ENCODE data around the gene OTOL1.
"Not testable (repeated sequence)": the region's sequence is repeated elsewhere in the genome, so short reads cannot be mapped to it uniquely, and the experiment has no call there.

Gene OTOL1

DNA sequence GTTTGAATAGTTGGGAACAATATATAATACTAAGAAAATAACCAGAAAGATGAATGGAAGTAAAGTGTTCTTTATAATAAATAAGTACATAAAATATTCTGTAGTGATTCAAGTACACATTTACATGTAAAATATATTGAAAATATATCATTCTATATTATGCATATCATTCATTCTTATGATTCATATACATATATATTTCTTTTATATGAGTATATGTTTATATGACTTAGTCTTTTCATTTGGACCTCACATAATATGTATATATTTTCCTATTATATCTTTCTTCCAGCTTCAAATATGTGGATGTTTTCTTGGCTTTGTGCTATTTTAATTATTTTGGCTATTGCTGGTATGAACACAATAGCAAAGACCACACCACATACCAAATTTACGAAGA, at the start of gene OTOL1:
Gene OTOL1, plus strand, starts transcription at position 301 of the 400 bp plus-strand sequence. Its CDS starts 0 bp downstream, at position 301.
- DNase-seq: no peak

DNA sequence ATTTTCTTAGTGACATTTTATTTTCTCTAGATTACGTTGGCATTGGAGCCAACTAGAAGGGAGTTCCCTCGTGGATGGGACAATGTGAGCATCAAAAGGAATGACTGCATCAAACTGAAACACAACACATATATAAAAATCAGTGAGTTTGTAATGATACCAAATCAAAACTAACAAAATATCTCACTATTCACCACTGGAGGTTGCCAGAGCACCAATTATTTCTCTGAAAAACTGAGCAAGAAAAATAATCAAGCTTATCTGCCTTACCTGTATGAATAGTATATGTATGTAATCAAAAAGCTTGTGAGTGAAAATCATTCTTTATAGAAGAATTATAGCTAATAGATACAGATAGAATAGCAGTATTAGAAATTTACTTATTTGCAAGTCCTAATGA, 46.8 kb upstream of the OTOL1 start:
- no peak for DNase-seq

DNA sequence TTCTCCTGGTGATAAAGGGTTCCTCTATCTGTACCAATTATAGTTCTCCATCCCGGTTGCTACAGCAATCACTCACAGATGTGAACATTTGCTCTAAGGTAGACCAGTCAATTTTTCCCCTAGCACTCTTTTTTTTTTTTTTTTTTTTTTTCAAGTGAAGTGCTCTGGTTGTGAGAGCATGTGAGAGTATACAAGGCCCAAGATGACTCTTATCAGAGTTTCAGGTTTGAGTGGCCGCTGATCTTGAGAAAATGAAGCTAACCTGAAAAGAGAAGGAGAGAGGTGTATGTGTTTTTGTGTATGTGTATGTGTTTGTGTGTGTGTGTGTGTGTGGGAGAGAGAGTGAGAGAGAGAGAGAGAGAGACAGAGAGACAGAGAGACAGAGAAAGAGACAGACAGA, 44.4 kb upstream of the OTOL1 start:
- no peak for DNase-seq

DNA sequence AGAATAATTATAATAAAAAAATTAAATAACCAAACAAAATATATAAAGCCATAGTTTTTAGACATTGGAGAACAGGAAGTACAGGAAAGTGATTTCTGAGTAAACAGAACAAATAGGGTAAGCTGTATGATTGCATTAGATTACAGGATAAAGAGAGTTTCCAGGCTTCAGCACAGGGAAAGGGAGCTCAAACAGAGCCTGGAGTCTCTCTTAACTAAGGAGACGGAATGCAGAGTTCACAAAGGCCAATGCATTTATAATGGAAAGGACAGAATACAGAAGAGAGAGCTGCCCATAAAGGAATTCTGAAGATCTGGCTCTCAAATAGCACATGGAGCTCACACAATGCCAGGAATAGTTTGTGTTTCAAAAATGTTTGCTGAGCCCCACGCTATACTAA, 42.0 kb upstream of the OTOL1 start:
- DNase-seq: no peak

DNA sequence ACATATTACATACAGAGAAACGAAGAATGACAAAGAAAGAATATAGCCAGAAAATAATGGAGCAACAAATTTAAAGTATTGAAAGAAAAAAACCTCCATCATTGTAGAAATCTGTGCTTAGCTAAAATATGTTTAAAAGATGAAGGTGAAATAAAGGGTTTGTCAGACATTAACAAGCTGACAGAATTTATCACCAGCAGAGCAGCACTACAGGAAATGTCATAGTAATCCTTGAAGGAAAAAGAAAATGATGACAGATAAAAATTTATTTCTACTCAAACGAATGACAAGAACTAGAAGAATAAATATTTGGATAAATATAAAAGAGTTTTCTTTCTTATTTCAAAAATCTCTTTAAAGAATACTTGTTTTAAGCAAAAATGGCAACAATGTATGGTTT, 40.6 kb upstream of the OTOL1 start:
- DNase-seq: no peak

DNA sequence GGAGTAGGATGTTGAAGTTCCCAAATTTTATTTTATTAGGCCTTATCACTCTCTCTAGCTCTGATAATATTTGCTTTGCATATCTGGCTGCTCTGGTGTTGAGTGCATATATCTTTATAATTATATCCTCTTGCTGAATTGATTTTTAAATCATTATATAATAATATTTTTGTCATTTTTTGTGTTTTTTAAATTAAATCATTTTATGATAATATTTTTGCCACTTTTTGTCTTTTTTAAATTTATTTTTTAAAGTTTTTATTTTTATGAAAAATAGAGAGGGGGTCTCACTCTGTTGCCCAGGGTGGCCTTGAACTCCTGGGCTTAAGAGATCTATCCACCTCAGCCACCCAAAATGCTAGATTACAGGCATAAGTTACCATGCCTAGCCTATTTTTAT, 34.5 kb upstream of the OTOL1 start:
- no peak for DNase-seq

DNA sequence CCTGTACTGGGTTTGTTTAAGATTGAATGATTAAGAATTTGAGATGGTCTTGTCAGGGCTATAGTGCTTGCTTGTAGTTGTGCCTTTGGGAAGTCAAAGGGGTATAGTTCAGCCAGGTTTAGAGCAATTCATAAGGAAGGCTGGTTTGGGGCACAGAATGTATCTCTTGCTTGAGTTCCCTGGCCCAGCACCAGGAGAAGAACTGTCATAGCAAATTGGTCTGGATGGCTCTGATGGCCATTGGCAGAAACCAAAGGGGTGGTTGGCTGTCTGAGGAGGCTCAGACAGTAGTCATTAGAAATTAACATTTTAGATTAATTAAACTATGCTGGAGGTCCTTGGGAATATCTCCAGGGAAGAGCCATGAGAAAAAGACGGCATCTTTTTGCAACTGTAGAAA, 25.4 kb upstream of the OTOL1 start:
- no peak for DNase-seq

DNA sequence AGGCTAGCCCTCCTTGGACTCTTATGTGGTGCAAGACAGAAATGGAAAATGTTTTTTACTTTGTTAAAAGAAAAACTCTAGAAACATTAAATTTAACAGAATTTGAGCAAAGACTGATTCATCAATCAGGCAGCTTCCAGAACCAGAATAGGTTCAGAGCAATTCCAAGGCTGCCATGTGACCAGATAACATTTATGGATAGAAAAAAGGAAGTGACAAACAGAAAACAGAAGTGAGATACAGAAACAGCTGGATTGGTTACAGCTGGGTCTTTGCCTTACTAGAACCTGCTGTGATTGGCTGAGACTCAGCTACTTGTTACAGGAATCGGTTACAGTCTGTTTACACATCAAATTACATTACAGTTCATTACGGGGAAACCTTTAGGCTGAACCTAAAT, 22.5 kb upstream of the OTOL1 start:
- no peak for DNase-seq

DNA sequence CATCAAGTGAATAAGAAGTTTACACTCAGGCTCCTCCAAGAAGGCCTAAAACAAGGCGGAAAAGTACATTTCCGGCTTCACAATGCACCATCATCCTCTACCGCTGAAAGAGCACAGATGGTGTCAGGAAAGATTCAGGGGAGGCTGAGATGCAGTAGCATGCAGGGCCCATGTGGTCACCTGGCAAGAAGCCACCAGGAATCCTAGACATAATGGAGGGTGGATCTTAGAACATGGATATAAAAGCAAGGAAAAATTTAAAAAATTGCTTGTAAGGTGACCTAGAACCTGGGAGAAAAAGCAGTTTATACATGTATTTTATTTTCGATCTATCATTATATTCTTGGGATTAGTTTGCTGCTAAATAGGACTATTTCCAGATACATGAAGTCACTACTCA, 21.9 kb upstream of the OTOL1 start:
- DNase-seq: no peak

DNA sequence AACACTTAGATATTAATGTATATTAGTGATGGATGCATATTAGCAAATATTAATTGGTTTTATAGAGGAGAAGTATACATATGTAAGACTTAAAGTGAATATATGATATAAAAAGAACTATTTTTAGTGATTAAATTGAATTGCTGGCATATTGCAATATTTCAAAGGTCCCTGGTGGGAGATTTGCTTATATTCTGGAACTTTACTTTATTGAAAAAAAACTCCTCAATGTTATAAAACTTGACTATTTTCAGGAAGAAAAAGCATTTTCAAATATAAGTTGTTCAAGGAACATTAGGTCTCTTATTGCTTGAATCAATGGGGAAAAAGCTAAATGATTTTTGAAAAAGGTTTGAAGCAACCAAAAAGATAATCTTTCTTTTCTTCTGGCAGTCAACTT, 21.4 kb upstream of the OTOL1 start:
- DNase-seq: no peak

DNA sequence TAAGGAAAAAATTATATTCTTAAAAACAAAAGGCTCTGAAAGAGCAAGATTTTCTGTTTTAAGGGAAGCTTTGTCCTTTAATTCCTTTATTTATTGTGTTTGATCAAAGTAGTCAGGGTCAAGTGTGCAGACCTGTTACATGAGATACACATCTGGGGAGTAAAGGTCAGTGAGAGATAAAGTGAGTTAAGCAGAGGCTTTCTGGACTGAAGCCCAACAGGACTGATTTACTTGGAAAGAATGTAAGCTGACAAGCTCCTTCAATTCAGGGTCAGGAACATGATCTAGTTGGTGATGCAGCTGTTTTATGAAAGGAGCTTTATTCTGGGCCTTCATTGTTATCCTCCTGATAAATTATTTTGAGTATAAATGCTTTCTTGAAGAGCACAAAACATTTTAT, 20.7 kb upstream of the OTOL1 start:
- DNase-seq: no peak

DNA sequence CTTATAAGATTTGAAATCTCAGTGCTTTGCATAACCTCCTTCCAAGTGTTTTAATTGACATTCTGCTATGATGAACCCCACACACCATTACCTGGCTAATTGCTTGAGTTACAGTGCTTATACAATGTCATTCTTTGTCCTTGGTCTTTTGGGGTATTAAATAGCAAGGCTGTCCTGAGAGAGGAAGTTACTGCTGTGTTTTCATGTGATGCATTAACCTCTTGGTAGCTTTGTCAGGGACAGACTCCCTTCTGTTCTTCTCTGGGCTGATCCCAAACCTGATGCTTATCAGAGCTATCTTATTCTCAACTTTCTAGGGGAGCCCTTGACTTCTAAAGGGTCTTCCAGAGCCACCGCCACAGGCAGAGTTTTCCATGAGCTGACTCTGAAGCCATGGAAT, 12.4 kb upstream of the OTOL1 start:
- no peak for DNase-seq

DNA sequence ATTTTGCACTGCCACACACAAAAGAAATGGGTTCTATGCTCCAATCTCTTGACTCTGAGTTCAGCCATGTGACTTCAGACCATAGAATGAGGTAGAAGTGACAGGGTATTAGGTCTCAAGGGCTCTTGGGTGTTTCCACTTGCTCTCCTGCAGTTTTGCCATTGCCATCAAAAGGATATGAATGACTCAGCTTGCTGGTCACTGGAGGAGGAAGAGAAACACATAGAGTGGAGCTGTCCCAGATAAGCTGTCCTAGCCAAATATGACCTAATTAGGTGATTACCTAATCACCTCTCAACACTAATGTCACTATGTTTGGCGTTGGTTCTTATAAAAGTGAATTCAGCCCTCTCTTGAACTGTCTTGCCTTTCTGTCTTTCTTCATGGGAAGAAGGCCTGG, 8.3 kb upstream of the OTOL1 start:
- DNase-seq: not testable (repeated sequence)

DNA sequence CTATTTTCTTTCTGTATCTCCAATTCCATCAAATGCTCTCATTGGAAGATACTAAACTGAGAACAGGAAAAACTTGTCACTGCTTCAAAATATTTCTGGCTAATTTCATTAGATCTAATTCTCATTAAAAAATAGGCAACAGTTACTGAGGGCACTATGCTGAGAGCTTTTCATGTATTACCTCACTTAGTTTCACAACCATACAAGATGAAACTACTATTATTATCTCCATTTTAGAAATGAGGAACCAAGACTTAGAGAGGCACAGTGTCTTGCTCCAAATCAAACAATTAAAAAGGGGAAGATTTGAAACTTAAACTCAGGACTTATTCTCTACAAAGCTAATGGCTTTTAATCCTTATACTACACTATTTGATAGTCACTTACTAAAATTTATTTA, 7.2 kb upstream of the OTOL1 start:
- no peak for DNase-seq

DNA sequence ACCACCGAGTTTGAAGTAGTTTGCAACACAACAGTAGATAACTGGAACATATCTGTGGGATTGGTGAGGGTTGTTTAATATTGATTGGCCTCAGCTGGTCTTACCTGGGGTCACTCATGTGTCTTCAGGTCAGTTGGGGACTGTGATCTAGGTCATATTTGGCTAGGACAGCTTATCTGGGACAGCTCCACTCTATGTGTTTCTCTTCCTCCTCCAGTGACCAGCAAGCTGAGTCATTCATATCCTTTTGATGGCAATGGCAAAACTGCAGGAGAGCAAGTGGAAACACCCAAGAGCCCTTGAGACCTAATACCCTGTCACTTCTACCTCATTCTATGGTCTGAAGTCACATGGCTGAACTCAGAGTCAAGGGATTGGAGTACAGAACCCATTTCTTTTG, 5.8 kb upstream of the OTOL1 start:
- DNase-seq: not testable (repeated sequence)

DNA sequence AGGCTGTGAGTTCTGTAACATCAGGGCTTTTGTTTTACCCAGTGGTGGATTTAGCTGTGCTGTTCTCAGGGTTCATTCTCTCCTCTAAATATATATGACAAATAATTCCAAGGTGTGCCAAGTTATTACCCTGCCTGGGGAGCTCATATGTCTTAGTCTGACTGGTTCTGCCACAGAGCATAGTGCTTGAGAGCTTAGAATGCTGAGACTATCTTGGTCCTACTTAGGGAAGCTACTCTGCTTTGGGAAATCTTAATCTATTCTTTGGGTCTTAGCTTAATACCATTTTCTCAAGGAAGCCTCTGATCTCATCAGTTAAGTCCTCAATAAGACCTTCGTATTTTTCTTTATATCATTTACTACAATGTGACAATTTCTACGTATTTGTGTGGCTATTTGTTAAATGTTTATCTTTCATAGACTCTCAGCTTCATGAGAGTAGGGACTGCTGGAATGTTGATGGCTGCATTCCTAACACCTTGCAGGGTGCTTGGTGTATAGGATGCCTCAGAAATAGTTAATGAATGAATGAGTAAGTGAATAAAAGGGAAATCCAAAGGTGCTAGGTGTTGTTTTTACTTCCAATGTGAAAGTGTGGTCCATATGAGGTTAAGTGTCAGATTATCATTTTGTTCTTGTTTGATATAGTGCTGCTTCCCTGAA, 1.8 kb downstream of the OTOL1 start:
- DNase-seq: no peak

DNA sequence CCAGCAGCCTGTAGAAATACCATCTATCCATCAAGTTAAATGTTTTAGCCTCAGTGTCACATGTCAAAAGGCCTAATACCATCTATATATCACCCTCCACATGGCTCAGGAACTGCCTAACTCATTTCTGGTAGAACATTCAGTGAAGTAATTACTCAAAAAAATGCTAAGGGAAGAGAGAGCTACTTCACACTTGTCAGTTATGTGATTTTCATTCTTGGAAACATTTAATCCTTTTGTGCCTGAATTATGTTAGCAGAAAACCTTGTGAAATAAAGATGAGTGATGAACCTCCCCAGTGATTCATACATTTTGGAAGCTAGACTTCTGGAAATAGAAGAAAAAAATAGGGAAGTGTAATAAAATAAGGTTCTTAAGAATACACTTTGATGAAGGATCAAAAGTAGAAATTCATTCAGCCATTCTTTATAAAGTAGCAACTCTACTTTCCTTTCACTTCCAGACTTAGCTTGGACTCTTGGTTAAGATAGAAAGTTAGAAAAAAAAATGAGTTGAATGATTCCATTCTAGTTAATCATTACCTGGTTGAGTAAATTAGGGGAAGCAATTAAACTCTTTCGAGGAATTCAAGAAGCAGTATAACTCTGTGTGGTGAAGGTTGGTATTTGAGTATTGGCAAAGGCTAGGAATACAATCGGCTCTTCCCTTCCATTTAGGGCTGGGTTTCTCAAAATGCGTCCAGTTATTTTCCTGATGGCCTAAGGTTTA, 3.6 kb downstream of the OTOL1 start:
- DNase-seq: no peak

DNA sequence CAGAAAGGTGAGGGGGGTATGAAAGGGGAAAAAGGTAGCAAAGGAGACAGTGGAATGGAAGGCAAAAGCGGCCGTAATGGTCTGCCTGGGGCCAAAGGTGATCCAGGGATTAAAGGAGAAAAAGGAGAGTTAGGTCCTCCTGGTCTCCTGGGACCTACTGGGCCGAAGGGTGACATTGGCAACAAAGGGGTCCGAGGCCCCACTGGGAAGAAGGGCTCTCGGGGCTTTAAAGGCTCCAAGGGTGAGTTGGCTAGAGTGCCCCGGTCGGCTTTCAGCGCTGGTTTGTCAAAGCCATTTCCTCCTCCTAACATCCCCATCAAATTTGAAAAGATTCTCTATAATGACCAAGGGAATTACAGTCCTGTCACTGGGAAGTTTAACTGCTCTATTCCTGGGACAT, 6.7 kb downstream of the OTOL1 start:
- DNase-seq: no peak

DNA sequence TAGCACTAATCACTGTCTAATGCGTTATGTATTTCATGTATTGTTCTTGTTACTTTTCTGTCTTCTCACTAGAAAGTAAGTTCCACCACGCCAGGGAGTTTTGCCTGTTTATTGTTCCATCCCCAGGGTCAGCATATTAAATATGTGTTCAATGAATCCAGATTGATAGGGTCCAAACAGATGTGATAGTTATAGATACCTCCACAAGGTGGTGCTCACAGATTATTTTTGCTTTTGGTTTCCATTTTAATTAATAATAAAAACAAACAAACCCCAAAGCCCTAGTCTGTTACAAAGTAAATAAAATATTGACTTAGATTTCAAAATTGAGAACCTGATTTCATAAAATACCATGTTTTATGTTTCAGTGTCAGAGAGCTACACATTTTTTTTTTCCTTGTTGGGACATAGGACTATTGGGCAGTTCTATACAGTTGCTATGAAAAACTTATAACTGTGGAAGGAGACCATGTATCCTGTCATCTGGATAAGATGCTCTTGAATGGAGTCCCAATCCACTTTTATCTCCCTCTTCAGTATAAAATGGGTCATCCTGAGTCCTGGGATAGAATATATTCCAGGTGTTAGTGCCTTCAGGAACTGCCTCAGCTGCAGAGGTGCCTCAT, 12.4 kb downstream of the OTOL1 start:
- DNase-seq: no peak

DNA sequence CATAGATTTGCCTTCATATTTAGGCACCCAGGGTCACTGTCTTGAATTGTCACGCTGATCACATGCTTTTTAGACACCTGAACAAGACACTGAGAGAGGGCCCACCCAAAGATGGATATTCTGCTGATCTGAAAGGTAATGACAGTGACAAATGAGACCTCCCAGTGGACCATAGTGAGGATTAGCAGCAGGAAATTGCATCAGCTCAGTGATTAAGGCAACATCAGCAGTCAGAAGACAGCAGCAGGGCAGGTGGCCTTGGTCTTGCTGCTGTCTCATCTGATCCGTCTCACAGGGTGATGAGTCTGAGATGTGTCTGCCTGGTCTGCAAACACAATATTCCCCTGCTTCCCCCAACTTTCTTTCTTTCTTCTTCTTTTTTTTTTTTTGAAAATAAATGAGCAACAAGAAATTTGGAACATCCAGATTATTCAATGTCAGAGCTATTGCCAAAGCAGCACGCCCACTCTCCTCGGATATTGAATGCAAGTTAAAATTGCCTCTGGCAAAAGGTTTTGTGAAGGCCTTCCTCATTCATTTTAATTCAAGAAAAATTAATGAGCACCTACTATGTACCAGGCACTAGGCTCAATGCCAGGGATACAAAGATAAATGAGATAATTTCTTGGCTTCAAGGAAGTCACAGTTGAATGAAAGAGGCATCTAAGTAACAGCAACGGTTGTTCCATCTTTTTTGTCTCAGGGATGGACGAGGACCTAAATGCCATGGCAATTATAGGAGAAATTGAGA, 14.1 kb downstream of the OTOL1 start:
- no peak for DNase-seq

DNA sequence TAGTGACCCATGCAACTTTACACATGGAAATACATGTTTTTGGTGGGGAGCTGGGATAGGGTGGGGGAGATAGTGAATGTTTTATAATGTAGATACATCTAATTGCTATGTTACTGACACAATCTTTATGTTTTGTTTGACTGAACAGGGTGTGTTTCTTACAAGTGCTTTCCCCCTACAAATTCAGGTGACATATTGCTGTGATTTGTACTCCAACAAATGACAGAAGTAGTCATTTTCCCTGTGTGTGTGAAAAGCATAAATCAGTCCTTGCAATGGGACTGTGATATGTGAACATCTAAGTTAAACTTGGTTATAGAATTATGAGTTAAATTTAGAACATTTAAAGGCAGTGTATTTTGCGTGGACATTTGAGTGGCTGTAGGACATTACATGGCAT, 27.3 kb downstream of the OTOL1 start:
- DNase-seq: no peak

DNA sequence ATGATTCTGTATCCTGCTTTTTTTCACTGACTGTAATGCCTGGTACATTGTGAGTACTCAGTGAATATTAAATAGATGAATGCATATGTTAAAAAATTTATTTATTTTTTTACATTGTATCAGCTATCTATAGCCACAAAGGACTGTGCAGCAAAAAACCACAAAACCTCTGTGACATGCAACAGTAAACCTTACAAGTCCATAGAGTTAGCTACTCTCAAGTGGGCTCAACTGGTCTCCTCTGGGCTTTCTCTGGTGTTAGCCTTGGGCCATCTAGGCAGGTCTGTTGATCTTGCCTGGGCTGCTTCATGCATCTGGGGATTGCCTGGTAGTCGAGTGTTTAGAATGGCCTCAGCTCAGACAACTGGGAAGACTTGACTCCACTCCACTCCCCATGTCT, 35.3 kb downstream of the OTOL1 start:
- no peak for DNase-seq

DNA sequence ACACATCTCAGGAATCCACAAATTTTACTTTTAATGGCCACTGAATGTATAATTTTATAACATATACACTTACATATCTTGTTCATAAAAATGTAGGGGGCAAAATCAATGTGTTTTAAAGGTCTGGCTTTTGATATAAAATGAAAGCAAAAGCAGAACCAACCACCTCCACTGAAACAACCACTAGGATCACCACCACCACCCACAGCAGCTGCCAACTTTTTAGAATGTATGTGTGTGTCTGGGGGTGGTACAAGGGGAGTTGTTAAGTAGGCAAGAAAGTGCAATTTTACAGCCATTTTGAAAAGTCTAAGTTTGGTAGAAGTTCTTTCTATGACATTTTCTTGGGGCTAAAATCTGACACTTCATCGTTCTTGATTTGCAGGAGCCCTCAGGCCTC, 44.0 kb downstream of the OTOL1 start:
- DNase-seq: no peak

DNA sequence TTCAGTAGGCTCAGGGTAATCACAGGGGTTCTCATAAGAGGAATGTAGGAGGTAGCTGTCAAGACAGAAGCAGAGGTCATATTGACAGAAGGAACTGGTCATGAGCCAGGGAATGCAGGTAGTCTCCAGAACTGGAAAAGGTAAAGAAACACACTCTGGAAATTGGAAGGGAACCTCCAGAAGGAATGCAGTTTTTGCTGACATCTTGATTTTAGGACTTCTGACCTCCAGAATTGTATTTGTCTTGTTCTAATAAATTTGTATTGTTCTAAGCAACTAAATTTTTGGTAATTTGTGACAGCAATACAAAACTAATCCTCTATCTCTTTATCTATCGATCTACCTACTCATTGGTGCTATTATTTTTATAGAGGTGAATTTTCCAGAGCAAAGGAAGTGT, 49.2 kb downstream of the OTOL1 start:
- DNase-seq: no peak
